Measurements from ENCODE around the gene ALDH1L2. TPM values are rescaled to one million over a fixed set of nuclear protein-coding genes. Genes with fewer than 3 reads are reported as not detected.
"Not testable (repeated sequence)": the region's sequence is repeated elsewhere in the genome, so short reads cannot be mapped to it uniquely, and the experiment has no call there.

ALDH1L2 gene
- total RNA-seq: 2.5 and 2.9 TPM in 2 replicates

- no peak for DNase-seq (ENCODE audit: low read depth, low spot score)
These were observed at the start of gene ALDH1L2 for GRCh38 chr12:105084251-105085250. Gene ALDH1L2 (minus strand): TSS chr12:105084458. CDS start chr12:105084436, 22 bp downstream.

GRCh38 chr12:105120551-105120950, 36.3 kb upstream of the ALDH1L2 start:
- DNase-seq (ENCODE audit: low read depth, low spot score): no peak

- no peak for DNase-seq (ENCODE audit: low read depth, low spot score)
These were observed 32.7 kb upstream of the ALDH1L2 start for GRCh38 chr12:105116969-105117368.

- DNase-seq (ENCODE audit: low read depth, low spot score): no peak
These were observed 28.8 kb upstream of the ALDH1L2 start for GRCh38 chr12:105113094-105113493.

GRCh38 chr12:105110851-105111250, 26.6 kb upstream of the ALDH1L2 start:
- no peak for DNase-seq (ENCODE audit: low read depth, low spot score)

GRCh38 chr12:105109465-105110212, 25.4 kb upstream of the ALDH1L2 start:
- no peak for DNase-seq (ENCODE audit: low read depth, low spot score)

- peak; percentile 64 for DNase-seq (ENCODE audit: low read depth, low spot score)
These were observed 23.5 kb upstream of the ALDH1L2 start, which contains the start of gene WASHC4 for GRCh38 chr12:105107494-105108371. Gene WASHC4 (plus strand): TSS chr12:105107731. CDS start chr12:105107801, 70 bp downstream.

GRCh38 chr12:105107171-105107493, 22.9 kb upstream of the ALDH1L2 start:
- no peak for DNase-seq (ENCODE audit: low read depth, low spot score)

- no peak for DNase-seq (ENCODE audit: low read depth, low spot score)
These were observed 22.4 kb upstream of the ALDH1L2 start for GRCh38 chr12:105106621-105107020.

GRCh38 chr12:105104762-105105161, 20.5 kb upstream of the ALDH1L2 start:
- DNase-seq (ENCODE audit: low read depth, low spot score): no peak

- DNase-seq (ENCODE audit: low read depth, low spot score): no peak
These were observed 18.4 kb upstream of the ALDH1L2 start for GRCh38 chr12:105102673-105103072.

- no peak for DNase-seq (ENCODE audit: low read depth, low spot score)
These were observed 16.7 kb upstream of the ALDH1L2 start for GRCh38 chr12:105100998-105101397.

- DNase-seq (ENCODE audit: low read depth, low spot score): no peak
These were observed 16.1 kb upstream of the ALDH1L2 start for GRCh38 chr12:105100207-105100985.

- no peak for DNase-seq (ENCODE audit: low read depth, low spot score)
These were observed 15.1 kb upstream of the ALDH1L2 start for GRCh38 chr12:105099356-105099755.

GRCh38 chr12:105095338-105095737, 11.1 kb upstream of the ALDH1L2 start:
- DNase-seq (ENCODE audit: low read depth, low spot score): not testable (repeated sequence)

GRCh38 chr12:105092336-105092735, 8.1 kb upstream of the ALDH1L2 start:
- no peak for DNase-seq (ENCODE audit: low read depth, low spot score)

GRCh38 chr12:105091476-105092206, 7.4 kb upstream of the ALDH1L2 start:
- no peak for DNase-seq (ENCODE audit: low read depth, low spot score)

- no peak for DNase-seq (ENCODE audit: low read depth, low spot score)
These were observed 6.1 kb upstream of the ALDH1L2 start for GRCh38 chr12:105090361-105090760.

GRCh38 chr12:105089817-105090216, 5.6 kb upstream of the ALDH1L2 start:
- no peak for DNase-seq (ENCODE audit: low read depth, low spot score)

GRCh38 chr12:105085501-105085900, 1.2 kb upstream of the ALDH1L2 start:
- no peak for DNase-seq (ENCODE audit: low read depth, low spot score)
